Activated naive CD8-positive, alpha-beta T cell treated with anti-CD3 and anti-CD28 coated beads, Interleukin-2, amount 10 ng/mL, durations not matched to agents 7 days and 5 days (primary cell): Measurements from ENCODE around the gene SLC39A12. TPM values are rescaled to one million over a fixed set of nuclear protein-coding genes. Genes with fewer than 3 reads are reported as not detected.

ENCODE experiments used
- total RNA-seq, 2 experiments: library from RNA; stranded (reverse); gene quantifications; one replicate each; pipeline ENCODE4 v1.2.3, GENCODE V29; 2021

SLC39A12 gene
- total RNA-seq, 2 experiments from 2014 or later, result not detected

Other genes with a start within 250 kb of the SLC39A12 start
- gene TMEM236, start 199.7 kb upstream of the SLC39A12 start, total RNA-seq, result under 1 TPM; 0.08 to 0.11 TPM
- 1 to 10 TPM; 1.5 to 1.7 TPM for gene MRC1, start 142.6 kb upstream of the SLC39A12 start, total RNA-seq
- gene CACNB2, start 188.5 kb downstream of the SLC39A12 start, total RNA-seq, result not detected